Measurements from ENCODE around the gene MINDY4.

The MINDY4 gene

DNA sequence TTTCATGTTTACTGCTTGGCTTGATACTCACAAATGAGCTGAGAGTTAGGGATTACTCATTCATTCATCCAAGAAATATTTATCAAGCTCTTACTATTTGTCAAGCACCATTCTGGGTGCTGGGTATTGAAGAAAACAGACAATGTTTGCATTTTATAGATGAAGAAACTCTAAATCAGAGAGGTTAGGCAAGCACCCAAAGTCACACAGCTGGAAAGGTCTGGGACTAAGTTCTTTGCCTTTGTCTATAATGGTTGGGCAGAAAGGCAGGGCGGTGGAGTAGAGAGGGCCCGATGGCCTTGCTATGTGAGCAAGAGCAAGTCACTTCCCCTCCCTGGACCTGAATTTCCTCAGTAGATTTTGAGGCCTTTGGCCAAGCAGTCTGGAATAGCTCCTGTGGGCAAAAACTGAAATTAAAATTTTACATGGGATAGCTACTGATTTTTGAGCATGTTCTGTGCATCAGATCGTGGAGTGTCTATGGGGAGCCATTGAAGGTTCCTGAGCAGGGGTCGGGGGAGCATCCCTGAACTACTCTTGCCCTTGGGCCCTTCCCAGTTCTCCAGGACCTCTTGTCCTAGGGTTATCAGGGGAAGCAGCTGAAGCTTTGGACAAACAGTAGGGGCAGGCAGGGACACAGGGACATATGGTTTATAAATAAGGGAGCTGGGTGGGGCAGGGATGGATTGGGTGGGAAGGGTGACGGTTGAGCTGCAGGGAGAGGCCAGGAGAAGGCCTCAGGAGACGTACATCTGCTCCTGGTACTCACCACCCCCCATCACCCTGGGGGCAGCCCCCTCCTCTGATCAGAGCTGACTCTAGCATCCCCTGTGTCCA, 163.7 kb downstream of the MINDY4 start:
- Histone ChIP-seq H3K36me3 (ENCODE audit: low read length) (no peaks in the 10 kb centered on the region), H3K27me3 (ENCODE audit: low read length) (no peaks in the 10 kb centered on the region; the same call in 1 of the 2 replicates), H3K27ac (ENCODE audit: low read depth, low read length) (no peak overlapping the region), H2AFZ (ENCODE audit: low read depth, low read length, severe bottlenecking) (no peak overlapping the region), H3K9me3 (ENCODE audit: insufficient read depth, low read length) (no peaks in the 10 kb centered on the region), H4K20me1 (ENCODE audit: low read depth, low read length) (no peaks in the 10 kb centered on the region), H3K9ac (ENCODE audit: low read length) (no peak overlapping the region), H3K4me2 (ENCODE audit: low read depth, low read length, poor library complexity, severe bottlenecking) (no peak overlapping the region), H3F3A (ENCODE audit: insufficient read depth) (no peaks in the 10 kb centered on the region), H3K9me2 (replicated peaks; ENCODE audit: insufficient read depth, low read length) (no peaks in the 10 kb centered on the region), H3K79me2 (ENCODE audit: insufficient read depth, low read length) (no peaks in the 10 kb centered on the region), H3K4me3 (ENCODE audit: insufficient read depth, low read length, poor library complexity, severe bottlenecking) (no peak overlapping the region)
- no peak for TF ChIP-seq EZH2phosphoT487 (conservative IDR thresholded peaks at IDR 0.05; ENCODE audit: low read length)
- TF ChIP-seq, protein P1, sequence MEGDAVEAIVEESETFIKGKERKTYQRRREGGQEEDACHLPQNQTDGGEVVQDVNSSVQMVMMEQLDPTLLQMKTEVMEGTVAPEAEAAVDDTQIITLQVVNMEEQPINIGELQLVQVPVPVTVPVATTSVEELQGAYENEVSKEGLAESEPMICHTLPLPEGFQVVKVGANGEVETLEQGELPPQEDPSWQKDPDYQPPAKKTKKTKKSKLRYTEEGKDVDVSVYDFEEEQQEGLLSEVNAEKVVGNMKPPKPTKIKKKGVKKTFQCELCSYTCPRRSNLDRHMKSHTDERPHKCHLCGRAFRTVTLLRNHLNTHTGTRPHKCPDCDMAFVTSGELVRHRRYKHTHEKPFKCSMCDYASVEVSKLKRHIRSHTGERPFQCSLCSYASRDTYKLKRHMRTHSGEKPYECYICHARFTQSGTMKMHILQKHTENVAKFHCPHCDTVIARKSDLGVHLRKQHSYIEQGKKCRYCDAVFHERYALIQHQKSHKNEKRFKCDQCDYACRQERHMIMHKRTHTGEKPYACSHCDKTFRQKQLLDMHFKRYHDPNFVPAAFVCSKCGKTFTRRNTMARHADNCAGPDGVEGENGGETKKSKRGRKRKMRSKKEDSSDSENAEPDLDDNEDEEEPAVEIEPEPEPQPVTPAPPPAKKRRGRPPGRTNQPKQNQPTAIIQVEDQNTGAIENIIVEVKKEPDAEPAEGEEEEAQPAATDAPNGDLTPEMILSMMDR (IDR thresholded peaks at IDR 0.05; ENCODE audit: insufficient read depth, low read length, poor library complexity, severe bottlenecking), result no peak

DNA sequence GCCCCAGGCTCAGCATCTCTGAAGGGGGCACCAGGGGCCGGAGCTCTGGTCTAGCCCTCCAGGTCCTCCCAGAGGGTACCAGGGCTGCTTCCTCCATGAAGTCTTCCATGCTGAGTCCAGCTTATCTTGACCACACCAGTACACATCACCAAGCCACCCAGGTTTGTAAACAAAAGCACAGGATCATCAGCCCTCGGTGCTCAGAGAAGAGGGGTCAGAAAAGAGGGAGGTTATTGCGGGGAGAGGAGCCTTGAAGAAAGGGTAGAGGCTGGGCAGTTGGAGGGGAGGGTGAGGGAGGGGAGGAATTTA, 164.3 kb downstream of the MINDY4 start:
- Histone ChIP-seq H3K27ac (ENCODE audit: low read depth, low read length) (no peak overlapping the region), H3K9me2 (replicated peaks; ENCODE audit: insufficient read depth, low read length) (no peaks in the 10 kb centered on the region), H4K20me1 (ENCODE audit: low read depth, low read length) (no peaks in the 10 kb centered on the region), H3K36me3 (ENCODE audit: low read length) (no peaks in the 10 kb centered on the region), H3K9me3 (ENCODE audit: insufficient read depth, low read length) (no peaks in the 10 kb centered on the region), H3K4me3 (ENCODE audit: insufficient read depth, low read length, poor library complexity, severe bottlenecking) (no peak overlapping the region), H3K27me3 (ENCODE audit: low read length) (no peaks in the 10 kb centered on the region; the same call in 1 of the 2 replicates), H2AFZ (ENCODE audit: low read depth, low read length, severe bottlenecking) (no peak overlapping the region), H3F3A (ENCODE audit: insufficient read depth) (no peaks in the 10 kb centered on the region), H3K4me2 (ENCODE audit: low read depth, low read length, poor library complexity, severe bottlenecking) (no peak overlapping the region), H3K79me2 (ENCODE audit: insufficient read depth, low read length) (no peaks in the 10 kb centered on the region), H3K9ac (ENCODE audit: low read length) (no peak overlapping the region)
- no peak for TF ChIP-seq EZH2phosphoT487 (conservative IDR thresholded peaks at IDR 0.05; ENCODE audit: low read length)
- TF ChIP-seq, protein P1 (IDR thresholded peaks at IDR 0.05; ENCODE audit: insufficient read depth, low read length, poor library complexity, severe bottlenecking), result no peak

DNA sequence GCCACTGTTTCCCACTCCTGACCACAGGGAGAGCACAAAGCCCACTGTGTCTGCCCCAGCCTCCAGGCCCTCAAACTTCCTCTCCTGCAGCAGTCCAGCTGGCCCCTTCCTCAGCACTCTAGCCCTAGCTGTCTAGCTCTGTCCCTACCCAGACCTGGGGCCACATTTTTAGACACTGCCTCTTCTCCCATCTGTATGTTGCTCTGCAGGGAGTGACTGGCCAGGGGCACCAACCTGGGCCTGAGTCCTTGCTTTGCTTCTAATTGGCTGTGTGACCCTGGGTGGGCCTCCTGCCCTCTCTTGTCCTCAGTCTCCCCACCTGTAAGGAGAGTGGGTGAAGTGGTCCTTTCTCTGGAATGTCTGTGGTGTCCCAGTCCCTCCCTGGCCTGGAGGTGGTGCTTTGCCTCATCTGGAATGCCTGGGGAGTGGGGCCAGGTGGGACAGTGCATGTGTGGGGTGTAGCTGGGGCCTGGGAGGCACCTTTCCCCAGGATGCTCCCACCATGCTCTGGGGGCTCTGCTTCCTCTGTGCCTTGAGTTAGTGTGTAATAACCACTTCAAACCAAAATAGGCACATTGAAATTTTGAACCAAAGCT, 165.5 kb downstream of the MINDY4 start:
- Histone ChIP-seq H3K9me2 (replicated peaks; ENCODE audit: insufficient read depth, low read length) (no peaks in the 10 kb centered on the region), H3K27me3 (ENCODE audit: low read length) (no peaks in the 10 kb centered on the region), H3K36me3 (ENCODE audit: low read length) (no peaks in the 10 kb centered on the region), H3K4me2 (ENCODE audit: low read depth, low read length, poor library complexity, severe bottlenecking) (no peak overlapping the region), H3K9ac (ENCODE audit: low read length) (no peak overlapping the region), H3K9me3 (ENCODE audit: insufficient read depth, low read length) (no peaks in the 10 kb centered on the region), H3K79me2 (ENCODE audit: insufficient read depth, low read length) (no peaks in the 10 kb centered on the region), H2AFZ (ENCODE audit: low read depth, low read length, severe bottlenecking) (no peak overlapping the region), H3K4me3 (ENCODE audit: insufficient read depth, low read length, poor library complexity, severe bottlenecking) (no peak overlapping the region), H3F3A (ENCODE audit: insufficient read depth) (no peaks in the 10 kb centered on the region), H3K27ac (ENCODE audit: low read depth, low read length) (no peak overlapping the region), H4K20me1 (ENCODE audit: low read depth, low read length) (no peaks in the 10 kb centered on the region)
- no peak for TF ChIP-seq EZH2phosphoT487 (conservative IDR thresholded peaks at IDR 0.05; ENCODE audit: low read length)
- TF ChIP-seq, protein P1 (IDR thresholded peaks at IDR 0.05; ENCODE audit: insufficient read depth, low read length, poor library complexity, severe bottlenecking), result no peak

Data from SU-DHL-6 (cell line).